Bronchial epithelial cell (primary cell): ENCODE results near the gene RAPGEF6. TPM values are rescaled to one million over a fixed set of nuclear protein-coding genes. Genes with fewer than 3 reads are reported as not detected.

ENCODE experiments used
- DNase-seq: peaks from one replicate; pipeline ENCODE4 v3.0.0-alpha.2; 2010; ENCODE audit warnings: low read depth
- FAIRE-seq: peaks from 2 replicates; lab custom pipeline; 2011; peaks lifted over from hg19 to GRCh38; lab: Jason Lieb, UNC
- H3K27me3 ChIP-seq: 2 replicates; pipeline ENCODE4 v1.5.1; 2011; ENCODE audit warnings: low read length; ENCODE audit not compliant: control insufficient read depth, insufficient read depth
- H3K36me3 ChIP-seq: 2 replicates; pipeline ENCODE4 v1.5.1; 2011; ENCODE audit warnings: low read length; ENCODE audit not compliant: control insufficient read depth, insufficient read depth
- H3K4me3 ChIP-seq: 2 replicates; pipeline ENCODE4 v1.5.1; 2011; ENCODE audit warnings: mild to moderate bottlenecking, low read depth, low read length, control low read depth
- total RNA-seq: library from RNA; depleted of rRNA; stranded (reverse); fragments of >200 nt; gene quantifications from 2 replicates; pipeline ENCODE4 v1.2.1, GENCODE V29; 2014
- TF ChIP-seq, protein P1 (sequence below): IDR thresholded peaks from 2 replicates; pipeline ENCODE4 v1.5.1; 2011; ENCODE audit warnings: mild to moderate bottlenecking, moderate library complexity, low read length, control low read depth, inconsistent platforms; ENCODE audit not compliant: insufficient read depth, severe bottlenecking

RAPGEF6 gene
- total RNA-seq, 1 donor from 2014 or later: 14.2 TPM

DNA sequence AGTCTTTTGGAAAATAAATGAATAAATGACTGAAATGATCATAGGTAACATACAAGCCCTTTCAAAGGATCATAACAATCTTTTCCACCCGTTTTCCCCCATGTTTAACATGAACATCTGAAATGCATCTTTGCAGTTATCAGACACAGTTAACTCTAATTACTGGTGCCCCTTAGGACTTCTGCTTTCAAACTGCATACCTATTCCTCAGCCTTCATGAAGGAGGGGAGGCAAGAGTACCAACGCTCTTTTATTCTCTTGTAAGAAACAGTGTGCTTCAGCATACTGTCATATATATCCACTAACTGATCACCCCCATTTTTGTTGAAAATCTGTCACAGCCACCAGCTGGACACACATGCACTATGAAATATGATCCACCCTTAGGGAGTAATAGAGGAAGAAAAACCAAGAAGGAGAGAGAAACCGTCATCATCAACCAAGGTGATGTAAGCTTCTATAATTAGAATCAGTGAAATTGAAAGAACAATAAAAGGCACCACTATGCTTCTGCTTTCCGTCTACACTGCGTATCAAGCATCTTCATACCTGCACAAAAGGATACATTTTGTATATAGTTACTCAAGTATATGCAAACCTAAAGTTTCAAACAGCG lies 98.7 kb downstream of the RAPGEF6 start:
- DNase-seq (no peak), FAIRE-seq (no peak)
- Histone ChIP-seq H3K4me3 (no peak overlapping the region), H3K27me3 (no peaks in the 10 kb centered on the region), H3K36me3 (no peaks in the 10 kb centered on the region)
- TF ChIP-seq, protein P1, sequence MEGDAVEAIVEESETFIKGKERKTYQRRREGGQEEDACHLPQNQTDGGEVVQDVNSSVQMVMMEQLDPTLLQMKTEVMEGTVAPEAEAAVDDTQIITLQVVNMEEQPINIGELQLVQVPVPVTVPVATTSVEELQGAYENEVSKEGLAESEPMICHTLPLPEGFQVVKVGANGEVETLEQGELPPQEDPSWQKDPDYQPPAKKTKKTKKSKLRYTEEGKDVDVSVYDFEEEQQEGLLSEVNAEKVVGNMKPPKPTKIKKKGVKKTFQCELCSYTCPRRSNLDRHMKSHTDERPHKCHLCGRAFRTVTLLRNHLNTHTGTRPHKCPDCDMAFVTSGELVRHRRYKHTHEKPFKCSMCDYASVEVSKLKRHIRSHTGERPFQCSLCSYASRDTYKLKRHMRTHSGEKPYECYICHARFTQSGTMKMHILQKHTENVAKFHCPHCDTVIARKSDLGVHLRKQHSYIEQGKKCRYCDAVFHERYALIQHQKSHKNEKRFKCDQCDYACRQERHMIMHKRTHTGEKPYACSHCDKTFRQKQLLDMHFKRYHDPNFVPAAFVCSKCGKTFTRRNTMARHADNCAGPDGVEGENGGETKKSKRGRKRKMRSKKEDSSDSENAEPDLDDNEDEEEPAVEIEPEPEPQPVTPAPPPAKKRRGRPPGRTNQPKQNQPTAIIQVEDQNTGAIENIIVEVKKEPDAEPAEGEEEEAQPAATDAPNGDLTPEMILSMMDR: no peak

DNA sequence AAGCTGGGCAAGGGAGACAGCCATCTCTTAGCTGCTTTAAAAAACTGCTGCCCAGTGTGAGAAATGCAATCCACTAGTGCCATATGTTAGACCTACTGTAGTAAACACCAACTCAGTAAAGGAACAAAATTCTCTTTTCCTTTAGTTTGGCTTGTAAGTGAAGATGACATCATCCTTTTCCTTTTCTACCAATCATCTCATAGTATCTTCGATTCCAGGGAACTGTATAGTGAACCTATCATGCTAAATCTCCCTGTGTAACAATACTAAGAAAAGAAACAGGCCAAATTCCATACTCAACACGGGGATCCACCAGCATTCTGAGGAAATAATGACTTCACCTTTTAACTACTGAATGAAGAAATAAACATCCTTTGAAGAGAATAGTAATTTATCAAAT lies 100.1 kb downstream of the RAPGEF6 start:
- Histone ChIP-seq H3K27me3 (no peaks in the 10 kb centered on the region), H3K4me3 (no peak overlapping the region), H3K36me3 (no peaks in the 10 kb centered on the region)
- FAIRE-seq: no peak
- DNase-seq: no peak
- TF ChIP-seq, protein P1: no peak

DNA sequence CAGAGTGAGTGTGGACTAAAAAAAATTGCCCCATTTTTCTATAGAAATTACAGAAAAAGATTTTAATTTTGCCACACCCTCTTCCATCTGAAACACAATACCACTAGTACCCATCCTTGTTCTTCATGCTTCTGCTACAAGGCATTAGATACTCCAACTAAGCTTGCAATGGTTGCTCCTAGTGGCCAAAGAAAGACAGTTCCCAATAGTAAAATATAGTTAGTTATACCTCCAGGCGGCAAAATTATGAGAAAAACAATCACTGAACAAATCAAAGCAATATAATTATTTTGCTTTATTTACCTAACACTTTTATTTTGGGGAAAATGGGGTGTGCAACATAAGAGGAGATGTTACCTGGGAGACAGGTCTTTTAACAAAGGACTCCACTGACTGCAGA lies 101.2 kb downstream of the RAPGEF6 start:
- FAIRE-seq (no peak), DNase-seq (no peak)
- Histone ChIP-seq H3K4me3 (no peak overlapping the region), H3K27me3 (no peaks in the 10 kb centered on the region), H3K36me3 (no peaks in the 10 kb centered on the region)
- TF ChIP-seq, protein P1: no peak

DNA sequence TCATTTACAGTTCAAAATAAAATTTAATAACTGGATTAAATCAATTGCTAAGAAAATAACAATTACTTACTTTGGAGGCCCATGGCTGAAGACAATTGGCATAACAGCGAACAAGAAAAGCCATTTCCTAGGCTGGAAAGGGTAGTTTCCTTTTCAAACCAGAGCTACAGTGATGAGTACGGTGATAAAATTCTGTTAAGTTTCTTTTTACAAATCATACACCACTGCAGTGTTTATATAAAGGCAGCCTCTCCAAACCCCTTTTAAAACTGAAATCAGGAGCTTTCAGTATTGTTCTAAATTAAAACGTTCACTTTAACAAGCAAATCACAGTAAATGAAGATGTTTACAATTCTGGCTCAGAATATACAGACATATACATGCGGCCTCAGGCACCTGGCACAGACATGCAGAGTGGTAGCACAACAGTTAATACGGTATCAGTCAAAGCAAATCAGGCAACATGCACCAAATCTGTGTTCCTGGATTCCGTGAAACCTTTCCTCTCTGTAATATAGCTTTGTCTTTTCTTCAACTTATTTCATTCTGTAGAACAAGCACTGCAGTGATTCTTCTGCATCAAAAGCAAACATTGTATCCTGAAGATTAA lies 102.9 kb downstream of the RAPGEF6 start:
- TF ChIP-seq, protein P1: no peak
- FAIRE-seq (no peak), DNase-seq (no peak)
- Histone ChIP-seq H3K4me3 (no peak overlapping the region), H3K27me3 (no peaks in the 10 kb centered on the region), H3K36me3 (no peaks in the 10 kb centered on the region)

DNA sequence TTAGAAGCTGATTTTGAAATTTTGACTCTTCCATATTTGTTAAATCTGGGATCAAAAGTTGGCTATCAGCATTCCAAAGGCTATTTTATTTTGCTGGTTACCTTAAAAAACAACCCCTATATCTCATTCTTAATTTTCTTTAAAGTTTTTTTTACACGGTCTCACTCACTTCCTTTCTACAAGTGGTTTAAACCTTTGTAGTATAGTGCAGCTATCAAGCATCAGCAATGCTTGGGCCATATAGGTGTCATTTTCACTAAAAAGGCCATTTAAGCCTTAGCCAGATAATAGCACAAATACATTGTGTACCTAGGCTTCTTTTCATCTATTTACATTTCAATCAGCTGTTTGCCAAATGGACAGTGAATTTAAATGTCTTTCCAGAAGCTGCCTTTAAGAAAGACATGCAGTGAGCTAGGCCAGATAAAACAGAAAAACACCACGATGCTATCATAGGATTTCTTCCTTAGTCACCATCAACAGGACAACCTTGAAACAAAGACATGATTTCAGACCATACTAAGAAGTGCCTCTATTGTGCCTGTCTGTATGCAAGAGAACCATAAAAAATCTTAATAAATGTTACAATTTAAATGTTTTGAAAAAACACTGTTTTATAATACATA lies 104.2 kb downstream of the RAPGEF6 start:
- FAIRE-seq (no peak), DNase-seq (no peak)
- Histone ChIP-seq H3K27me3 (no peaks in the 10 kb centered on the region), H3K4me3 (no peak overlapping the region), H3K36me3 (no peaks in the 10 kb centered on the region)
- TF ChIP-seq, protein P1: no peak
